Caco-2 (cell line): Measurements from ENCODE around the gene SNN. TPM values are rescaled to one million over a fixed set of nuclear protein-coding genes. Genes with fewer than 3 reads are reported as not detected.

Source experiments
- BruUV-seq: library from RNA; stranded (reverse); fragments of 400-500 nt; replicated peaks from 2 replicates; lab custom pipeline; 2021; lab: Mats Ljungman, UMichigan
- CTCF ChIA-PET: fragments of 300-600 bp; sonication (Branson Sonifier 250); formaldehyde crosslinking; loops from one replicate; lab custom pipeline; 2022; ENCODE audit warnings: antibody characterized with exemption; lab: Charles Lee
- POLR2A ChIA-PET: fragments of 300-600 bp; sonication (Branson Sonifier 250); formaldehyde crosslinking; loops from one replicate; lab custom pipeline; 2022; ENCODE audit warnings: antibody characterized with exemption; lab: Charles Lee
- DNase-seq, 2 experiments: peaks; one replicate each; pipeline versions ENCODE4 v3.0.0 to v3.0.0-alpha.2; 2020 to 2022
- H3K27me3 ChIP-seq: replicated peaks from 2 replicates; pipeline ENCODE4 v1.6.0; 2011; ENCODE audit warnings: low read length; ENCODE audit not compliant: control insufficient read depth, insufficient read depth
- H3K36me3 ChIP-seq: 2 replicates; pipeline ENCODE4 v1.5.1; 2011; ENCODE audit warnings: low read length; ENCODE audit not compliant: control insufficient read depth, insufficient read depth
- H3K4me1 ChIP-seq: fragments of 250-450 bp; sonication (Bioruptor Pico); 2 replicates; pipeline ENCODE4 v1.5.1; 2020; ENCODE audit warnings: mild to moderate bottlenecking
- H3K4me3 ChIP-seq: 2 replicates; pipeline ENCODE4 v1.5.1; 2011; ENCODE audit warnings: low read depth, mild to moderate bottlenecking, control low read depth, low read length
- H3K9me3 ChIP-seq: fragments of 250-450 bp; sonication (Bioruptor Pico); 2 replicates; pipeline ENCODE4 v1.5.1; 2020; ENCODE audit warnings: mild to moderate bottlenecking, moderate library complexity
- H3K27ac Mint-ChIP-seq: one replicate; pipeline ENCODE4 v1.8.0; 2022; ENCODE audit warnings: mixed read lengths; ENCODE audit not compliant: unreplicated experiment
- H3K27me3 Mint-ChIP-seq: one replicate; pipeline ENCODE4 v1.8.0; 2022; ENCODE audit warnings: mixed read lengths; ENCODE audit not compliant: insufficient read depth, unreplicated experiment
- H3K36me3 Mint-ChIP-seq: one replicate; pipeline ENCODE4 v1.8.0; 2022; ENCODE audit warnings: mild to moderate bottlenecking, mixed read lengths; ENCODE audit not compliant: insufficient read depth, unreplicated experiment
- H3K4me1 Mint-ChIP-seq: one replicate; pipeline ENCODE4 v1.8.0; 2022; ENCODE audit warnings: low read depth, mixed read lengths; ENCODE audit not compliant: unreplicated experiment
- H3K4me3 Mint-ChIP-seq: one replicate; pipeline ENCODE4 v1.8.0; 2022; ENCODE audit warnings: mild to moderate bottlenecking, moderate library complexity, mixed read lengths; ENCODE audit not compliant: unreplicated experiment
- H3K9me3 Mint-ChIP-seq: one replicate; pipeline ENCODE4 v1.8.0; 2022; ENCODE audit warnings: mixed read lengths; ENCODE audit not compliant: unreplicated experiment
- intact Hi-C: fragments of 100-400 bp; cut with micrococcal nuclease; formaldehyde crosslinking; loops from one replicate; pipeline ENCODE4 v1.10.0; 2022; ENCODE audit not compliant: unreplicated experiment
- total RNA-seq: library from RNA; stranded (reverse); gene quantifications from 2 replicates; pipeline ENCODE4 v1.2.3, GENCODE V29; 2022
- TF ChIP-seq, protein P1 (sequence below), 2 experiments: fragments of 200-600 bp in 1 of 2; IDR thresholded peaks; 1 replicate in 1 of 2; 2 replicates in 1 of 2; pipeline versions ENCODE4 v1.5.1 to v1.8.0; 2011 to 2022; ENCODE audit warnings: antibody characterized with exemption in 1 of 2, control low read depth in 1 of 2, inconsistent platforms in 1 of 2, low read depth in 1 of 2, low read length in 1 of 2, mild to moderate bottlenecking in 1 of 2, moderate library complexity in 1 of 2; ENCODE audit not compliant: insufficient read depth in 1 of 2, severe bottlenecking in 1 of 2, unreplicated experiment in 1 of 2

The SNN gene
- total RNA-seq, 1 experiment from 2014 or later: 12.8 TPM

DNA sequence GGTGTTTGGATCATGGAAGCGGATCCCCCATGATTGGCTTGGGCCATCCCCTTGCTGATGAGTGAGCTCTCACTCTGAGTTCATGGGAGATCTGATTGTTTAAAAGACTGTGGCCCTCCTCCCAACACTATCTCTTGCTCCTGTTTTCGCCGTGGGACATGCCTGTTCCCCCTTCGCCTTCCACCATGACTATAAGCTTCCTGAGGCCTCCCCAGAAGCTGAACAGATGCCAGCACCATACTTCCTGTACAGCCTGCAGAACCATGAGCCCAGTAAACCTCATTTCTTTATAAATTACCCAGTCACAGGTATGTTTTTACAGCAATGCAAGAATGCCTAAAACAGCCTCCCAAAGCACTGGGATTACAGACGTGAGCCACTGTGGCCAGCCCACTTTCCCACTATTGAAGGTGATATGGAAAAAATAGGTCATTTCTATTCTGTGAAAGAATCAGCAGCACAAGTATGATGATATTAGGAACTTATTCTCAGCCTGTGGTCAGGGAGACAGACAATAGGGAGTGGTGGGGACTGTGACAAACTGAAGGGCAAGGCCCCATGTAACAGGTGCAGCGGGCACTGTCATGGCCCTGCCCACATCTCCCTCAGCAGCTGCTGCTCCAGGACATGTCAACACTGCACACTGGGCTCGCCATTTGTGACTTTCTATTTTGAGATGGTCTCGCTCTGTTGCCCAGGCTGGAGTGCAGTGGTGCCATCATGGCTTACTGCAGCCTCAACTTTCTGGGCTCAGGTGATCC is 47.8 kb upstream of the SNN start:
- DNase-seq: no peak
- no TSS peak for BruUV-seq
- no peaks in the 10 kb centered on the region for H3K36me3 Mint-ChIP-seq
- no peaks in the 10 kb centered on the region for H3K36me3 ChIP-seq
- TF ChIP-seq, protein P1, sequence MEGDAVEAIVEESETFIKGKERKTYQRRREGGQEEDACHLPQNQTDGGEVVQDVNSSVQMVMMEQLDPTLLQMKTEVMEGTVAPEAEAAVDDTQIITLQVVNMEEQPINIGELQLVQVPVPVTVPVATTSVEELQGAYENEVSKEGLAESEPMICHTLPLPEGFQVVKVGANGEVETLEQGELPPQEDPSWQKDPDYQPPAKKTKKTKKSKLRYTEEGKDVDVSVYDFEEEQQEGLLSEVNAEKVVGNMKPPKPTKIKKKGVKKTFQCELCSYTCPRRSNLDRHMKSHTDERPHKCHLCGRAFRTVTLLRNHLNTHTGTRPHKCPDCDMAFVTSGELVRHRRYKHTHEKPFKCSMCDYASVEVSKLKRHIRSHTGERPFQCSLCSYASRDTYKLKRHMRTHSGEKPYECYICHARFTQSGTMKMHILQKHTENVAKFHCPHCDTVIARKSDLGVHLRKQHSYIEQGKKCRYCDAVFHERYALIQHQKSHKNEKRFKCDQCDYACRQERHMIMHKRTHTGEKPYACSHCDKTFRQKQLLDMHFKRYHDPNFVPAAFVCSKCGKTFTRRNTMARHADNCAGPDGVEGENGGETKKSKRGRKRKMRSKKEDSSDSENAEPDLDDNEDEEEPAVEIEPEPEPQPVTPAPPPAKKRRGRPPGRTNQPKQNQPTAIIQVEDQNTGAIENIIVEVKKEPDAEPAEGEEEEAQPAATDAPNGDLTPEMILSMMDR (IDR thresholded peaks at IDR 0.05; ENCODE audit: insufficient read depth in 1 of 2, low read depth in 1 of 2, low read length in 1 of 2, severe bottlenecking in 1 of 2, unreplicated experiment in 1 of 2): no peak
- H3K9me3 ChIP-seq: no peaks in the 10 kb centered on the region
- H3K27me3 ChIP-seq: no peaks in the 10 kb centered on the region
- no peak overlapping the region for H3K4me3 Mint-ChIP-seq
- ChIA-PET CTCF (no interaction called here), POLR2A (no interaction called here)
- H3K27me3 Mint-ChIP-seq: no peaks in the 10 kb centered on the region
- no peaks in the 10 kb centered on the region for H3K9me3 Mint-ChIP-seq
- no peak overlapping the region for H3K27ac Mint-ChIP-seq
- no peaks in the 10 kb centered on the region for H3K4me1 Mint-ChIP-seq
- H3K4me3 ChIP-seq: no peak overlapping the region
- peaks cover 6% of the 10 kb centered on the region; the same call in 1 of the 2 replicates for H3K4me1 ChIP-seq
- intact Hi-C loops: no loop called here

DNA sequence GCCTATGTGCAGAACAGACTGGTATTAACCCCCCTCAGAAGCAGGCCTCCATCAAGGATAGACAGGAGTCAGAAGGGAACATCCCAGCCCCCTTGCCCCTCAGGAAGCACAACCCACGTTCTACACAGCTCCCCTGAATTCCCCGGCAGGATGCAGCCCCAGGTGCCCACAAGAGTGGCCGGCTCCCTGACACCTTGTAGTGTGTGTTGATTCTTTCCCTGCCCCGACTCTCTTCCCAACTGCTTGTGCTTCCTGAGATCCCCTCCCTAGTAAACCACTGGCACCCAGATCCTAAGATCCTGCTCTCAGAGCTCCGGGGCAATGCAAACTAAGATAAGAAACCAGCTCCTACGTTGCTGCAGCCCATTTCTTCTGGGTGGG is 46.7 kb upstream of the SNN start:
- no peaks in the 10 kb centered on the region for H3K9me3 ChIP-seq
- H3K27ac Mint-ChIP-seq: no peak overlapping the region

DNA sequence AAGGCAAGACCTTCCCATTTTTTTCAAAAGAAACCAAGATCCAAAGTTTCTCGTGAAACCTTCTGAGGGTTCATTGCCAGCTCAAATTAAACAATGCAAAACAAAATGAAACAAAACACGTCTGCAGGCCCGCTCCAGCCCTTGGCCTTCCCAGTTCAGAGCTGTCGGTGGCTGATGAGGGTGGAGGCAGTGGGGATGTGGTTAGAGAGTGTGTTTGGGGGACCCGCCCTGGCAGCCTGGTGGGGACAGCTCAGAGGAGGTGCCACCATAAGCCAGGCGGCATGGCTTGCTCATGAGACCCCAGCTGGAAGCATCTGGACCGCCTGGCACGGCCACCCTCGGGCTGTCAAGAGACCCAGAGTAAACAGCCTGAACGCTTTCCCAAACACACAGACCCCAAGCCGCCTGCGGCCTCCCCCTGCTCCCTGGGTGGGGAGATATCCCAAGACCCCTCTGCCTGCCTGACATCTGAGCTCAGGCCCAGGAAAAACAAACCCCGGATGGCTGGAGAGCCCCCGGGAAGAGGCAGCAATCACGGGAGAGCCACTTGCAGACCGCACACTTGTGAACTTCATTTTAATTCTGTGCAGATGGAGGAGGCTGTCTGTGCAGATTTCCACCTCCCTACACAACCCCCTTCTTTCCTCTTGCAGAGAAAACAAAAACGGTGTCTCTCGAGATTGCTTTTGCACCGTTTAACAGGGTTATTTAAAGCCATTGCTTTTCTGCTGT is 46.2 kb upstream of the SNN start:
- intact Hi-C loops: no loop called here
- Mint-ChIP-seq H3K36me3 (no peaks in the 10 kb centered on the region), H3K27ac (no peak overlapping the region), H3K4me3 (no peak overlapping the region), H3K4me1 (no peaks in the 10 kb centered on the region), H3K27me3 (no peaks in the 10 kb centered on the region), H3K9me3 (no peaks in the 10 kb centered on the region)
- TF ChIP-seq, protein P1 (IDR thresholded peaks at IDR 0.05; ENCODE audit: insufficient read depth in 1 of 2, low read depth in 1 of 2, low read length in 1 of 2, severe bottlenecking in 1 of 2, unreplicated experiment in 1 of 2): no peak
- H3K36me3 ChIP-seq: no peaks in the 10 kb centered on the region
- no peak for DNase-seq
- H3K4me3 ChIP-seq: no peak overlapping the region
- no peaks in the 10 kb centered on the region for H3K4me1 ChIP-seq
- CTCF ChIA-PET: interaction anchor here (0.6 kb wide), 1 partner anchor 21 kb away, joined by 4 read pairs; no protein-coding TSS in a partner anchor
- H3K27me3 ChIP-seq: no peaks in the 10 kb centered on the region
- BruUV-seq: no TSS peak
- POLR2A ChIA-PET: no interaction called here
- H3K9me3 ChIP-seq: no peaks in the 10 kb centered on the region

More for the DNA sequence above, 46.7 kb upstream of the SNN start:
- Mint-ChIP-seq H3K4me1 (no peaks in the 10 kb centered on the region), H3K9me3 (no peaks in the 10 kb centered on the region), H3K27me3 (no peaks in the 10 kb centered on the region), H3K36me3 (no peaks in the 10 kb centered on the region), H3K4me3 (no peak overlapping the region)
- no peak overlapping the region for H3K4me3 ChIP-seq
- no peaks in the 10 kb centered on the region for H3K4me1 ChIP-seq
- DNase-seq: no peak
- no peaks in the 10 kb centered on the region for H3K27me3 ChIP-seq
- no TSS peak for BruUV-seq
- no peaks in the 10 kb centered on the region for H3K36me3 ChIP-seq
- TF ChIP-seq, protein P1 (IDR thresholded peaks at IDR 0.05; ENCODE audit: insufficient read depth in 1 of 2, low read depth in 1 of 2, low read length in 1 of 2, severe bottlenecking in 1 of 2, unreplicated experiment in 1 of 2): no peak
- CTCF ChIA-PET: no interaction called here
- POLR2A ChIA-PET: no interaction called here
- intact Hi-C loops: no loop called here
